DND-41 (cell line): ENCODE data around the gene CACNA1E.

ENCODE experiments used
- ATAC-seq: fragments of 200-7000 bp; cut with Tn5 transposase; 3 replicates; pipeline ENCODE4 v1.9.1; 2021; ENCODE audit warnings: low read depth; ENCODE audit not compliant: insufficient read depth
- DNase-seq: peaks from one replicate; pipeline ENCODE4 v3.0.0-alpha.2; 2020
- H2AFZ ChIP-seq: 2 replicates; pipeline ENCODE4 v1.6.0; 2012; ENCODE audit warnings: low read depth, low read length
- H3K27ac ChIP-seq: 2 replicates; pipeline ENCODE4 v1.5.1; 2012; ENCODE audit warnings: low read length, inconsistent platforms
- H3K27me3 ChIP-seq: fragments of 200-600 bp; sonication (generic); 2 replicates; pipeline ENCODE4 v1.6.0; 2012; ENCODE audit warnings: low read length, mild to moderate bottlenecking, inconsistent platforms; ENCODE audit not compliant: insufficient read depth, poor library complexity
- H3K36me3 ChIP-seq: 2 replicates; pipeline ENCODE4 v1.5.1; 2012; ENCODE audit warnings: low read length, inconsistent platforms; ENCODE audit not compliant: insufficient read depth
- H3K4me1 ChIP-seq: 2 replicates; pipeline ENCODE4 v1.5.1; 2012; ENCODE audit warnings: mild to moderate bottlenecking, low read length; ENCODE audit not compliant: insufficient read depth
- H3K4me2 ChIP-seq: 2 replicates; pipeline ENCODE4 v1.6.0; 2012; ENCODE audit warnings: mild to moderate bottlenecking, moderate library complexity, low read length, inconsistent platforms; ENCODE audit not compliant: insufficient read depth
- H3K4me3 ChIP-seq, 2 experiments: fragments of 200-600 bp in 1 of 2; shearing (Covaris generic) in 1 of 2; 2 replicates each; pipeline ENCODE4 v1.5.1; 2012 to 2016; ENCODE audit warnings: inconsistent platforms in 2 of 2, low read length in 2 of 2, mild to moderate bottlenecking in 2 of 2, low read depth in 1 of 2, moderate library complexity in 1 of 2
- H3K79me2 ChIP-seq: 2 replicates; pipeline ENCODE4 v1.6.0; 2012; ENCODE audit warnings: low read length, inconsistent platforms; ENCODE audit not compliant: insufficient read depth
- H3K9ac ChIP-seq: 2 replicates; pipeline ENCODE4 v1.6.0; 2012; ENCODE audit warnings: low read depth, mild to moderate bottlenecking, inconsistent platforms, low read length, moderate library complexity
- H3K9me3 ChIP-seq: 2 replicates; pipeline ENCODE4 v1.5.1; 2012; ENCODE audit warnings: low read length, moderate library complexity, mild to moderate bottlenecking, inconsistent platforms; ENCODE audit not compliant: insufficient read depth, severe bottlenecking
- H4K20me1 ChIP-seq: 2 replicates; pipeline ENCODE4 v1.6.0; 2012; ENCODE audit warnings: low read length; ENCODE audit not compliant: insufficient read depth
- CTCF ChIP-seq: IDR thresholded peaks from 2 replicates; pipeline ENCODE4 v1.5.1; 2012; ENCODE audit warnings: borderline replicate concordance, low read length, moderate library complexity, mild to moderate bottlenecking; ENCODE audit not compliant: poor library complexity, severe bottlenecking; ENCODE audit errors: extremely low read depth
- EZH2 ChIP-seq: IDR thresholded peaks from 3 replicates; pipeline ENCODE4 v1.6.1; 2012; ENCODE audit warnings: borderline replicate concordance, low read depth, mild to moderate bottlenecking, moderate library complexity, low read length, inconsistent platforms; ENCODE audit not compliant: severe bottlenecking

Gene CACNA1E

GRCh38 chr1:181478306-181478705 lies 5.0 kb upstream of the CACNA1E start:
- no peak overlapping the region for H3K4me2 ChIP-seq
- H2AFZ ChIP-seq: no peak overlapping the region
- TF ChIP-seq CTCF (no peak), EZH2 (no peak)
- no peaks in the 10 kb centered on the region for H3K4me1 ChIP-seq
- no peaks in the 10 kb centered on the region for H4K20me1 ChIP-seq
- H3K36me3 ChIP-seq: no peaks in the 10 kb centered on the region
- no peaks in the 10 kb centered on the region for H3K9me3 ChIP-seq
- no peak overlapping the region for H3K9ac ChIP-seq
- no peak overlapping the region for H3K27ac ChIP-seq
- H3K4me3 ChIP-seq: no peak overlapping the region
- DNase-seq (no peak), ATAC-seq (no peak)
- peaks cover 43% of the 10 kb centered on the region for H3K27me3 ChIP-seq
- no peaks in the 10 kb centered on the region for H3K79me2 ChIP-seq

- H3K4me2 ChIP-seq: no peak overlapping the region
- no peak overlapping the region for H3K9ac ChIP-seq
- H3K36me3 ChIP-seq: no peaks in the 10 kb centered on the region
- H4K20me1 ChIP-seq: no peaks in the 10 kb centered on the region
- H3K27me3 ChIP-seq: peaks cover 34% of the 10 kb centered on the region
- H3K79me2 ChIP-seq: no peaks in the 10 kb centered on the region
- ATAC-seq (peak; percentile 84), DNase-seq (peak; percentile 28)
- H2AFZ ChIP-seq: no peak overlapping the region
- H3K4me3 ChIP-seq: no peak overlapping the region
- H3K9me3 ChIP-seq: no peaks in the 10 kb centered on the region
- H3K4me1 ChIP-seq: no peaks in the 10 kb centered on the region
- no peak for TF ChIP-seq EZH2
- peak; percentile 88 for TF ChIP-seq CTCF
- H3K27ac ChIP-seq: no peak overlapping the region
Measured at GRCh38 chr1:181479137-181479745, 4.1 kb upstream of the CACNA1E start.

- Histone ChIP-seq H3K9me3 (no peaks in the 10 kb centered on the region), H3K9ac (no peak overlapping the region), H3K79me2 (no peaks in the 10 kb centered on the region), H3K4me3 (no peak overlapping the region), H3K27me3 (peaks cover 13% of the 10 kb centered on the region), H3K36me3 (no peaks in the 10 kb centered on the region), H2AFZ (no peak overlapping the region), H4K20me1 (no peaks in the 10 kb centered on the region), H3K4me1 (no peaks in the 10 kb centered on the region), H3K4me2 (no peak overlapping the region), H3K27ac (no peak overlapping the region)
- ATAC-seq (no peak), DNase-seq (no peak)
- no peak for TF ChIP-seq CTCF
- TF ChIP-seq EZH2: no peak
Measured at GRCh38 chr1:181482001-181482430, 1.3 kb upstream of the CACNA1E start.
